GM23338 (cell line): Measurements from ENCODE around the gene XPNPEP2. TPM values are rescaled to one million over a fixed set of nuclear protein-coding genes. Genes with fewer than 3 reads are reported as not detected.

Source experiments
- ATAC-seq: fragments of 200-7000 bp; cut with Tn5 transposase; 3 replicates; pipeline ENCODE4 v1.9.1; 2020
- DNase-seq: peaks from one replicate; pipeline ENCODE4 v3.0.0-alpha.2; 2015; ENCODE audit warnings: low spot score
- H2AFZ ChIP-seq: fragments of 200-600 bp; sonication (generic); 2 replicates; pipeline ENCODE4 v1.8.0; 2016; ENCODE audit warnings: antibody characterized with exemption, mild to moderate bottlenecking, moderate library complexity
- H3F3A ChIP-seq: fragments of 200-600 bp; sonication (generic); replicated peaks from 2 replicates; pipeline ENCODE4 v1.8.0; 2017; ENCODE audit warnings: antibody characterized with exemption, mixed run types, low read depth
- H3K27ac ChIP-seq: fragments of 200-600 bp; sonication (generic); 2 replicates; pipeline ENCODE4 v1.6.1; 2016; ENCODE audit warnings: low read depth
- H3K27me3 ChIP-seq: fragments of 200-600 bp; sonication (generic); 2 replicates; pipeline ENCODE4 v1.8.0; 2016; ENCODE audit warnings: mild to moderate bottlenecking, mixed run types, moderate library complexity; ENCODE audit not compliant: insufficient read depth
- H3K36me3 ChIP-seq: fragments of 200-600 bp; sonication (generic); 2 replicates; pipeline ENCODE4 v1.8.0; 2016; ENCODE audit warnings: mild to moderate bottlenecking; ENCODE audit not compliant: insufficient read depth
- H3K4me1 ChIP-seq: fragments of 200-600 bp; sonication (generic); 2 replicates; pipeline ENCODE4 v1.8.0; 2016; ENCODE audit warnings: mild to moderate bottlenecking, moderate library complexity; ENCODE audit not compliant: insufficient read depth
- H3K4me2 ChIP-seq: fragments of 200-600 bp; sonication (generic); 2 replicates; pipeline ENCODE4 v1.7.1; 2017; ENCODE audit warnings: mixed run types
- H3K4me3 ChIP-seq: fragments of 200-600 bp; sonication (generic); 2 replicates; pipeline ENCODE4 v1.6.1; 2016; ENCODE audit warnings: mixed run types
- H3K79me2 ChIP-seq: fragments of 200-600 bp; sonication (generic); replicated peaks from 2 replicates; pipeline ENCODE4 v1.8.0; 2017; ENCODE audit warnings: mild to moderate bottlenecking; ENCODE audit not compliant: insufficient read depth
- H3K9me2 ChIP-seq: fragments of 200-600 bp; sonication (generic); 2 replicates; pipeline ENCODE4 v1.8.0; 2017; ENCODE audit not compliant: insufficient read depth
- H4K20me1 ChIP-seq: fragments of 200-600 bp; sonication (generic); replicated peaks from 2 replicates; pipeline ENCODE4 v1.8.0; 2017; ENCODE audit warnings: mild to moderate bottlenecking; ENCODE audit not compliant: insufficient read depth
- H3K27ac Mint-ChIP-seq: 2 replicates; pipeline ENCODE4 v1.8.0; 2020; ENCODE audit warnings: inconsistent platforms, mild to moderate bottlenecking, moderate library complexity, mixed read lengths
- H3K27me3 Mint-ChIP-seq: 3 replicates; pipeline ENCODE4 v1.8.0; 2022; ENCODE audit warnings: low read depth, mild to moderate bottlenecking, moderate library complexity, mixed read lengths, inconsistent platforms; ENCODE audit not compliant: insufficient read depth, poor library complexity
- H3K36me3 Mint-ChIP-seq: 3 replicates; pipeline ENCODE4 v1.8.0; 2021; ENCODE audit warnings: low read depth, mild to moderate bottlenecking, inconsistent platforms, moderate library complexity, mixed read lengths
- H3K4me1 Mint-ChIP-seq: 3 replicates; pipeline ENCODE4 v1.8.0; 2020; ENCODE audit warnings: mild to moderate bottlenecking, inconsistent platforms, mixed read lengths
- H3K4me3 Mint-ChIP-seq: 3 replicates; pipeline ENCODE4 v1.8.0; 2021; ENCODE audit warnings: moderate library complexity, mild to moderate bottlenecking, inconsistent platforms, mixed read lengths
- H3K9me3 Mint-ChIP-seq: 3 replicates; pipeline ENCODE4 v1.8.0; 2020; ENCODE audit warnings: moderate library complexity, mild to moderate bottlenecking, inconsistent platforms, mixed read lengths
- EZH2 ChIP-seq: fragments of 200-600 bp; sonication (generic); IDR thresholded peaks from one replicate; pipeline ENCODE4 v1.8.0; 2017; ENCODE audit warnings: antibody characterized with exemption, mild to moderate bottlenecking, low read depth; ENCODE audit not compliant: unreplicated experiment
- JUNB ChIP-seq: IDR thresholded peaks from one replicate; pipeline ENCODE4 v1.6.1; 2016; ENCODE audit warnings: antibody characterized with exemption; ENCODE audit not compliant: unreplicated experiment
- NANOG ChIP-seq: IDR thresholded peaks from 2 replicates; pipeline ENCODE4 v1.6.1; 2016; ENCODE audit warnings: antibody characterized with exemption, borderline replicate concordance
- STAT1 ChIP-seq: IDR thresholded peaks from one replicate; pipeline ENCODE4 v1.6.1; 2016; ENCODE audit warnings: antibody characterized with exemption; ENCODE audit not compliant: unreplicated experiment
- ZNF114 ChIP-seq: fragments of 250-450 bp; sonication (Bioruptor Pico); IDR thresholded peaks from 2 replicates; pipeline ENCODE4 v1.5.0; 2020; ENCODE audit warnings: mild to moderate bottlenecking, moderate library complexity
- ZNF331 ChIP-seq: fragments of 250-450 bp; sonication (Bioruptor Pico); IDR thresholded peaks from 2 replicates; pipeline ENCODE4 v1.5.0; 2020; ENCODE audit warnings: low read depth, mild to moderate bottlenecking, moderate library complexity
- polyA plus RNA-seq: library from polyadenylated mRNA; unstranded; fragments of >200 nt; fragmentation: Nextera tagmentation; extraction: Ambion mirVana; gene quantifications from 2 replicates; pipeline ENCODE4 v1.2.1, GENCODE V29; 2016
- total RNA-seq: library from RNA; depleted of rRNA; stranded (reverse); fragments of >200 nt; shearing (Covaris generic); gene quantifications from 2 replicates; pipeline ENCODE4 v1.2.3, GENCODE V29; 2014
- TF ChIP-seq, protein P1 (sequence below), 2 experiments: fragments of 200-600 bp in 1 of 2; sonication (generic) in 1 of 2; conservative IDR thresholded peaks; 2 replicates each; pipeline versions ENCODE4 v1.5.1 to v1.6.1; 2016 to 2017; ENCODE audit warnings: antibody characterized with exemption in 2 of 2, low read depth in 2 of 2, mild to moderate bottlenecking in 2 of 2, moderate library complexity in 1 of 2
- TF ChIP-seq, protein P2 (sequence below): IDR thresholded peaks from 2 replicates; pipeline ENCODE4 v1.6.1; 2016; ENCODE audit warnings: antibody characterized with exemption
- TF ChIP-seq, protein P3 (sequence below): IDR thresholded peaks from one replicate; pipeline ENCODE4 v1.6.1; 2018; ENCODE audit warnings: antibody characterized with exemption; ENCODE audit not compliant: unreplicated experiment

XPNPEP2 gene
- total and polyA plus RNA-seq, 2 experiments from 2014 or later, result not detected

DNA sequence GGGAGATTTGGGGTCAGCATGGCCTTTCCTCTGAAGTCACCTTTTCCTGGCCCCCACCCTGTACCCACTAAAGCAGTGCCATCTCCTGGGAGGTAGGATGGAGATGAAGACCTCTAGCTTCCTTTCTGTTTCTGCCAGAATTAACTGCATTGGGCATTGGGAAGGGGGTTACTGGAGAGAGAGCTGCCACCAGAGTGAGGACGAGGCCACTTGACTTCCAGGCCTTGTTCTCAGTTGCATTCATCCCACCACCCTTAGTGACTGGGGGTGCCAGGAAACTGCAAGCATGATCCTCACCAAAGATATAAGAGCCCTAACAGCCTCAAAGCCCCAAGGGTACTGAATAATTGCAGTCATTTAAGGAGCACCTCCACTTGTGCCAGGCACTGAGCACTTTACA is 56.8 kb downstream of the XPNPEP2 start (continued):
- TF ChIP-seq, protein P1, sequence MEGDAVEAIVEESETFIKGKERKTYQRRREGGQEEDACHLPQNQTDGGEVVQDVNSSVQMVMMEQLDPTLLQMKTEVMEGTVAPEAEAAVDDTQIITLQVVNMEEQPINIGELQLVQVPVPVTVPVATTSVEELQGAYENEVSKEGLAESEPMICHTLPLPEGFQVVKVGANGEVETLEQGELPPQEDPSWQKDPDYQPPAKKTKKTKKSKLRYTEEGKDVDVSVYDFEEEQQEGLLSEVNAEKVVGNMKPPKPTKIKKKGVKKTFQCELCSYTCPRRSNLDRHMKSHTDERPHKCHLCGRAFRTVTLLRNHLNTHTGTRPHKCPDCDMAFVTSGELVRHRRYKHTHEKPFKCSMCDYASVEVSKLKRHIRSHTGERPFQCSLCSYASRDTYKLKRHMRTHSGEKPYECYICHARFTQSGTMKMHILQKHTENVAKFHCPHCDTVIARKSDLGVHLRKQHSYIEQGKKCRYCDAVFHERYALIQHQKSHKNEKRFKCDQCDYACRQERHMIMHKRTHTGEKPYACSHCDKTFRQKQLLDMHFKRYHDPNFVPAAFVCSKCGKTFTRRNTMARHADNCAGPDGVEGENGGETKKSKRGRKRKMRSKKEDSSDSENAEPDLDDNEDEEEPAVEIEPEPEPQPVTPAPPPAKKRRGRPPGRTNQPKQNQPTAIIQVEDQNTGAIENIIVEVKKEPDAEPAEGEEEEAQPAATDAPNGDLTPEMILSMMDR (conservative IDR thresholded peaks at IDR 0.05; ENCODE audit: low read depth in 2 of 2), result no peak

DNA sequence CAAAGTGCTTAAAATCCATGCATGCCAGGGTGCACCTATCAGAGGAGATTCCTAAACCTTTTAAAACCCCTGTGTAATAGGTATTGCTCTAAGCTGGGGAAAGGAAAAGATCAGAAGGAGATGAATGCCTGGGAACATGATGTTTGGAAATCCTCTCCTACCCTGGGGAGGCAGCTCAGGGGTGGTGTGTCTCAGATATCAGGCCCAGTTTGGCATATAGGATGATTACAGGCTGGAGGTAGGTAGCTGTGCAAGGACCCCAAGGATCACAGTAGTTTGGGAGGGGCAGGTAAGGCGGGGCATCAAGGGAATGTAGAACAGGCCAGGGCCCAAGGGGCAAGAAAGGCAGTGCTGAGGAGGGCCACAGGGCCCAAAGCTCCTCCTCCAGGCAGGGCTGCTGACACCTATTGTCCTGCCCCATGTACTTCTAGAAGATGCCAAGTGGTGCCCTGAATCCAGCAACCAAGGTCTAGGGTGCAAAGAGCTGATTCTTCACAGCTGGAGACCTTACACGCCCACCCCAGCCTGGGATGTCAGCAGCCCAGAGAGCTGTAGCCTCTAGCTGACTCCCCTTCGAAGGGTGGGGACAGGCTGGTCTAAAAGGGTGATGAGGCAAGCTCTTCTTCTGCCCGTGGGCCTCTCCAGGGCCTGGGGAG is 58.6 kb downstream of the XPNPEP2 start:
- H3K9me2 ChIP-seq, result no peaks in the 10 kb centered on the region
- no peaks in the 10 kb centered on the region for H3F3A ChIP-seq
- DNase-seq (no peak), ATAC-seq (no peak)
- no peak for TF ChIP-seq STAT1
- no peak for TF ChIP-seq ZNF114
- TF ChIP-seq, protein P1 (conservative IDR thresholded peaks at IDR 0.05; ENCODE audit: low read depth in 2 of 2), result no peak
- no peak for TF ChIP-seq NANOG
- TF ChIP-seq, protein P2, sequence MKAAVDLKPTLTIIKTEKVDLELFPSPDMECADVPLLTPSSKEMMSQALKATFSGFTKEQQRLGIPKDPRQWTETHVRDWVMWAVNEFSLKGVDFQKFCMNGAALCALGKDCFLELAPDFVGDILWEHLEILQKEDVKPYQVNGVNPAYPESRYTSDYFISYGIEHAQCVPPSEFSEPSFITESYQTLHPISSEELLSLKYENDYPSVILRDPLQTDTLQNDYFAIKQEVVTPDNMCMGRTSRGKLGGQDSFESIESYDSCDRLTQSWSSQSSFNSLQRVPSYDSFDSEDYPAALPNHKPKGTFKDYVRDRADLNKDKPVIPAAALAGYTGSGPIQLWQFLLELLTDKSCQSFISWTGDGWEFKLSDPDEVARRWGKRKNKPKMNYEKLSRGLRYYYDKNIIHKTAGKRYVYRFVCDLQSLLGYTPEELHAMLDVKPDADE, result no peak
- no peak for TF ChIP-seq ZNF331 (CRISPR knock-in tag)
- no peak for TF ChIP-seq EZH2
- TF ChIP-seq JUNB, result no peak
- TF ChIP-seq, protein P3, sequence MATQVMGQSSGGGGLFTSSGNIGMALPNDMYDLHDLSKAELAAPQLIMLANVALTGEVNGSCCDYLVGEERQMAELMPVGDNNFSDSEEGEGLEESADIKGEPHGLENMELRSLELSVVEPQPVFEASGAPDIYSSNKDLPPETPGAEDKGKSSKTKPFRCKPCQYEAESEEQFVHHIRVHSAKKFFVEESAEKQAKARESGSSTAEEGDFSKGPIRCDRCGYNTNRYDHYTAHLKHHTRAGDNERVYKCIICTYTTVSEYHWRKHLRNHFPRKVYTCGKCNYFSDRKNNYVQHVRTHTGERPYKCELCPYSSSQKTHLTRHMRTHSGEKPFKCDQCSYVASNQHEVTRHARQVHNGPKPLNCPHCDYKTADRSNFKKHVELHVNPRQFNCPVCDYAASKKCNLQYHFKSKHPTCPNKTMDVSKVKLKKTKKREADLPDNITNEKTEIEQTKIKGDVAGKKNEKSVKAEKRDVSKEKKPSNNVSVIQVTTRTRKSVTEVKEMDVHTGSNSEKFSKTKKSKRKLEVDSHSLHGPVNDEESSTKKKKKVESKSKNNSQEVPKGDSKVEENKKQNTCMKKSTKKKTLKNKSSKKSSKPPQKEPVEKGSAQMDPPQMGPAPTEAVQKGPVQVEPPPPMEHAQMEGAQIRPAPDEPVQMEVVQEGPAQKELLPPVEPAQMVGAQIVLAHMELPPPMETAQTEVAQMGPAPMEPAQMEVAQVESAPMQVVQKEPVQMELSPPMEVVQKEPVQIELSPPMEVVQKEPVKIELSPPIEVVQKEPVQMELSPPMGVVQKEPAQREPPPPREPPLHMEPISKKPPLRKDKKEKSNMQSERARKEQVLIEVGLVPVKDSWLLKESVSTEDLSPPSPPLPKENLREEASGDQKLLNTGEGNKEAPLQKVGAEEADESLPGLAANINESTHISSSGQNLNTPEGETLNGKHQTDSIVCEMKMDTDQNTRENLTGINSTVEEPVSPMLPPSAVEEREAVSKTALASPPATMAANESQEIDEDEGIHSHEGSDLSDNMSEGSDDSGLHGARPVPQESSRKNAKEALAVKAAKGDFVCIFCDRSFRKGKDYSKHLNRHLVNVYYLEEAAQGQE, result no peak
- no peak overlapping the region for H3K4me2 ChIP-seq
- H2AFZ ChIP-seq, result no peak overlapping the region
- Mint-ChIP-seq H3K36me3 (peaks cover 15% of the 10 kb centered on the region; the same call in 2 of the 3 replicates), H3K4me1 (no peaks in the 10 kb centered on the region), H3K9me3 (no peaks in the 10 kb centered on the region), H3K4me3 (no peak overlapping the region), H3K27ac (no peak overlapping the region), H3K27me3 (peaks cover 2% of the 10 kb centered on the region)
- no peak overlapping the region for H3K4me3 ChIP-seq
- no peaks in the 10 kb centered on the region for H3K4me1 ChIP-seq
- H3K36me3 ChIP-seq, result no peaks in the 10 kb centered on the region
- no peaks in the 10 kb centered on the region for H3K27me3 ChIP-seq
- H3K79me2 ChIP-seq, result no peaks in the 10 kb centered on the region
- no peak overlapping the region for H3K27ac ChIP-seq
- H4K20me1 ChIP-seq, result no peaks in the 10 kb centered on the region
